ACC112 (cell line): ENCODE results near the gene MZF1.

Experiments used
- H2AFZ ChIP-seq: fragments of 200-600 bp; sonication (generic); one replicate; pipeline ENCODE4 v1.6.0; 2017; ENCODE audit warnings: antibody characterized with exemption, low read length; ENCODE audit not compliant: unreplicated experiment
- H3K27ac ChIP-seq: fragments of 200-600 bp; sonication (generic); 2 replicates; pipeline ENCODE4 v1.5.1; 2014; ENCODE audit warnings: low read depth, mild to moderate bottlenecking, antibody characterized with exemption, low read length, moderate library complexity
- H3K27me3 ChIP-seq: fragments of 200-600 bp; sonication (generic); 2 replicates; pipeline ENCODE4 v1.6.1; 2014; ENCODE audit warnings: mild to moderate bottlenecking, antibody characterized with exemption, low read length, moderate library complexity, mixed read lengths; ENCODE audit not compliant: insufficient read depth
- H3K36me3 ChIP-seq: fragments of 200-600 bp; sonication (generic); 2 replicates; pipeline ENCODE4 v1.6.1; 2016; ENCODE audit warnings: mild to moderate bottlenecking, antibody characterized with exemption, low read length, moderate library complexity, mixed read lengths; ENCODE audit not compliant: insufficient read depth
- H3K4me1 ChIP-seq: fragments of 200-600 bp; sonication (generic); one replicate; pipeline ENCODE4 v1.6.1; 2016; ENCODE audit warnings: low read length, mixed read lengths; ENCODE audit not compliant: insufficient read depth, unreplicated experiment, control insufficient read depth
- H3K4me3 ChIP-seq: fragments of 200-600 bp; sonication (generic); 2 replicates; pipeline ENCODE4 v1.5.1; 2014; ENCODE audit warnings: mild to moderate bottlenecking, low read depth, low read length
- H3K79me2 ChIP-seq: fragments of 200-600 bp; sonication (generic); one replicate; pipeline ENCODE4 v1.6.0; 2016; ENCODE audit warnings: low read length; ENCODE audit not compliant: control insufficient read depth, unreplicated experiment, insufficient read depth

The MZF1 gene

DNA sequence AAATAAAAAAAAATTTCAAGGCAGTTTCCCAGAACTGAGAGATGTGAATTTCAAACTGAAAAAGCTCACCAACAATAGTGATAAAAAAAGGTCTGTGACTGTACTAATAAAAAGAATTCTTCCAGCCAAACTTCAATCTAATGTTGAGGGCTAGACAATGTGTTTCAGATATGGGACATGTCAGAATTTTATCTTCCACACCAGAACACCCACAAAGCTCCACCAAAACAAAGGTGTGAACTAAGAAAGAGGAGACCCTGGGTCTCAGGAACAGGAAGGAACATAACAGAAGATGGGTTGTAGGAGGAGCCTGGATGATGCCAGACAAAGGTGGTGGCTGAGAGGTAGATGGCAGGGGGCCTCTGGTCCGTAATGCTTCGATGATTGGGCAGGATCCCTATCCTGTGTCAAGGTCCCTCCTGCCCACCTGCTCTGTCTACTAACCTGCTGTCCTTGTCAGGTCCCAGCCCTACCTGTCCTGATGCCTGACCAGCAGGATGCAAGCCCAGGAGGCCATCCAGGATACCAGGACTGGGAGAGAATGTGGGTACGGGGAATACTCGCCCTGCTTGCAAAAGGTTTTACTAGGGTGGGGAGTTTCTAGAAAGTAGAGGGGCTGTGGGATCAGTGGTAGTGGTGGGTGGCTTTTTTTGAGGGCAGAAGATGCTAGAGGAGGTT is 4.5 kb downstream of the MZF1 start:
- Histone ChIP-seq H3K27ac (no peak overlapping the region), H3K4me3 (no peak overlapping the region), H3K79me2 (no peaks in the 10 kb centered on the region), H3K36me3 (no peaks in the 10 kb centered on the region), H3K4me1 (peaks cover 4% of the 10 kb centered on the region), H2AFZ (no peak overlapping the region), H3K27me3 (no peaks in the 10 kb centered on the region)

DNA sequence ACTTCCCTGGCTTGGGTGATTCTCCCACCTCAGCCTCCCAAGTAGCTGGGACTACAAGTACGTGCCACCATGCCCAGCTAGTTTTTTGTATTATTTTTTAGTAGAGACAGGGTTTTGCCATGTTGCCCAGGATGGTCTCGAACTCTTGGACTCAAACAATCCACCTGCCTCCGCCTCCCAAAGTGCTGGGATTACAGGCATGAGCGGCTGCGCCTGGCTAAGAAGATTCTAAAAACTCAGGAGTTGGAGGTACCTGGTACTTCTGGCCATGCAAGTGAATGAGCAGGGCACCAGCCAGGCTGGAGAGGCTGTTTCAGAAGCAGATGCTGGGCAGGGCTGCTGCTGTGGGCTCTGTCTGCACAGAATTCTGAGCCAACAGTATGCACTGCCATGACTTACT is 6.1 kb downstream of the MZF1 start:
- Histone ChIP-seq H3K27ac (no peak overlapping the region), H3K79me2 (no peaks in the 10 kb centered on the region), H2AFZ (no peak overlapping the region), H3K36me3 (no peaks in the 10 kb centered on the region), H3K27me3 (no peaks in the 10 kb centered on the region), H3K4me3 (no peak overlapping the region), H3K4me1 (no peaks in the 10 kb centered on the region)

DNA sequence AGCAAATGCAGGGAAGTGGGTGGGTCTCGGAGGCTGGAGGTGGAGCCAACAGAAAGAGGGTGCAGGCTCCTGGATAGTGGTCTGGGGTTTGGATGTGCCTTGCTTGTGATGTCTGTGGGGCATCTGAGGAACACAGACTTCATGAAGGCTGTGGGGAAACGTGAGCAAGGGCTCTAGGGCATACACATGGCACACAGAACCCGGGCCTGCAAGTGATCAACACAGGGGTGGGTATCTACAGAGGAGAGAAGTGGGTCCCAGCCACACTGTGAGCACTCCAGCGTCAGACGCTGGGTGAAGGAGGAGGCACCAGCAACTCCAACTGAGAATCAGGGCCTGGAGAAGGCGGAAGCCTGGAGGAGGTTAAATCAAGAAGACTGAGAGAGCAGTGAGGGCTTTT is 9.3 kb downstream of the MZF1 start:
- Histone ChIP-seq H3K79me2 (no peaks in the 10 kb centered on the region), H3K36me3 (no peaks in the 10 kb centered on the region), H3K4me3 (no peak overlapping the region), H3K27ac (no peak overlapping the region), H3K27me3 (no peaks in the 10 kb centered on the region), H2AFZ (no peak overlapping the region), H3K4me1 (peaks cover 3% of the 10 kb centered on the region)

DNA sequence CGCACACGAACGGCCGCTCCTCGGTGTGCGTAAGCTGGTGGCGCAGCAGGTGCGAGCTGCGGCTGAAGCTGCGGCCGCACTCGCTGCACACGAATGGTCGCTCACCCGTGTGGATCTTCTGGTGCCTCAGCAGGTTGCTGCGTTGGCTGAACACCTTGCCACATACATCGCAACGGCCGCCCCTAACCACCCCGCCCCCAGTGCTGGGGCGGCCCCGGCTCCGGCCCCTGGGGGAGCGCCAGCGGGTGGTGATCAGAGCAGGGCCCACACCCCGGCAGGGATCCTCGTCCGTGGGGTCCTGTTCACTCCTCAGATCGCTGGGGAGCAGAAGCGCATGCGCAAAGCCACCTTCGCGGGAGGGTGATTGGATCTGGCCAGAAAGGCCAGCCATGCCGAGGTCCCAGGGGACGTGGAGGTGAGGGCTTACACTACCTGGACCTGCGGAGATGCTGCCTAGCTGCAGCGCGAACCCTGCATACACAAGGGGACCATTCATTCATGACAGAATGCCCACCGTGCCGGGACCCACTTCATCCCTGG is 10.0 kb downstream of the MZF1 start:
- H2AFZ ChIP-seq, result no peak overlapping the region
- H3K79me2 ChIP-seq, result no peaks in the 10 kb centered on the region
- no peak overlapping the region for H3K27ac ChIP-seq
- no peaks in the 10 kb centered on the region for H3K27me3 ChIP-seq
- peak overlapping the region; percentile 72 for H3K4me3 ChIP-seq
- H3K36me3 ChIP-seq, result no peaks in the 10 kb centered on the region
- H3K4me1 ChIP-seq, result peaks cover 3% of the 10 kb centered on the region

DNA sequence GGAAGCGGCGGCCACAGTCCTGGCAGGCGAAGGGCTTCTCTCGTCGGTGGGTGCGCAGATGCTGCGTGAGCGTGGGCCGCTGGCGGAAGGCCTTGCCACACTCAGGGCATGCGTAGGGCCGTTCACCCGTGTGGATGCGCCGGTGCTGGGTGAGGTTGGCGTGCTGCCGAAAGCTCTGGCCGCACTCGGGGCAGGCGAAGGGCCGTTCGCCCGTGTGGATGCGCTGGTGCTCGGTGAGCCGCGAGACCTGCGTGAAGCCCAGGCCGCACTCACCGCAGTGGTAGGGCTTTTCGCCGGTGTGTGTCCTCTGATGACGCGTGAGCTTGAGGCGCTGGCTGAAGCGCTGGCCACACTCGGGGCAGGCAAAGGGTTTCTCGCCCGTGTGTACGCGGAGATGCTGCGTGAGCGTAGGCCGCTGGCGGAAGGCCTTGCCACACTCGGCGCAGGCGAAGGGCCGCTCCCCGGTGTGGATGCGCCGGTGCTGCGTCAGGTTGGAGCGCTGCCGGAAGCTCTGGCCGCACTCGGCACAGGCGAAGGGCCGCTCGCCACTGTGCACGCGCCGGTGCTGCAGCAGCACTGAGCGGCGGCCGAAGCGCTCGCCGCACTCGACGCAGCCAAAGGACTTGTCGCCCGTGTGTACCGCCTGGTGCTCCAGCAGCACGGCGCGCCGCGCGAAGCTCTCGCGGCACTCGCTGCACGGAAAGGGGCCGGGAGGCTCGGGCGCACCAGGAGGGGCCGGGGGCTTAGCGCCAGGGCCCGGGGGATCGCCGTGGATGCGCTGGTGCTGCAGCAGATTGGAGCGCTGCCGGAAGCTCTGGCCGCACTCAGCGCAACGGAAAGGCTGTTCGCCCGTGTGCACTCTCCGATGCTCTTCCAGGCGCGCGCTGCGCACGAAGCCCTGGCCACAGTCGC is 10.8 kb downstream of the MZF1 start:
- Histone ChIP-seq H2AFZ (no peak overlapping the region), H3K79me2 (peaks cover 7% of the 10 kb centered on the region), H3K36me3 (no peaks in the 10 kb centered on the region), H3K4me1 (peaks cover 3% of the 10 kb centered on the region), H3K27ac (no peak overlapping the region), H3K4me3 (peak overlapping the region; percentile 72), H3K27me3 (no peaks in the 10 kb centered on the region)

DNA sequence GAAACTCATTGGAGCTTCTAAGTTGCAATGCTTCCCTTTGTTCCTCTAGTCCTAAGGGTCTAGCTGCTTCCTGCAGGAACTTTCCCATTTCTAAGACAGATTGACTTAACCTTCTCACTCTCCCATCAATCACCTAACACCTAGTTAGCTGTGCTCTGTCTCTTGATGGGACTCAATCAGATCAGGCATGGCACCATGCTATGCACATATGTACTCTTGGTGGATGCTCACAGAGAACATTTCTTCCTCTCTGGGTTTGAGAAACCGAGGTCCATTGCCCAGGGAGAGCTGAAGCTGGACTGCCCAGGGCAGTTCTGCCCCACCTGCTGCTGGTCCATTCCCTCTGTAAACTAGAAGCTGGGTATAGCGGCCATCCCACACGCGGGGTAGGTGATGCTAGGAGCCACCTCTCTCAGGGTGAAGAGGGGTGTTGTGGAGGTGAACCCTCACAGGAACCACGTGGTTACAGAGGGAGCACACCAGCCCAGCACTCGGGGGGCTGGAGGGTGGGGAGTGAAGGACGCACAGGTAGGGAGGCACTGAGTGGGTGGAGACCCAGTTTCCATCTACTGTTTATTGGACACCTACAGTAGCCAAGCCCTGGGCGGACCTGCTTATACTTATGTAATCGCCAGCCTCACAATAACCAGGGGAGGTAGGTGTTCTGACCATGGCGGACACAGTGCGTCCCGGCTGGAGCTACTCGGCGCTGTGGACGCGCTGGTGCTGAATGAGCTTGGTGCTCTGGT is 11.6 kb downstream of the MZF1 start:
- H3K27ac ChIP-seq, result no peak overlapping the region

DNA sequence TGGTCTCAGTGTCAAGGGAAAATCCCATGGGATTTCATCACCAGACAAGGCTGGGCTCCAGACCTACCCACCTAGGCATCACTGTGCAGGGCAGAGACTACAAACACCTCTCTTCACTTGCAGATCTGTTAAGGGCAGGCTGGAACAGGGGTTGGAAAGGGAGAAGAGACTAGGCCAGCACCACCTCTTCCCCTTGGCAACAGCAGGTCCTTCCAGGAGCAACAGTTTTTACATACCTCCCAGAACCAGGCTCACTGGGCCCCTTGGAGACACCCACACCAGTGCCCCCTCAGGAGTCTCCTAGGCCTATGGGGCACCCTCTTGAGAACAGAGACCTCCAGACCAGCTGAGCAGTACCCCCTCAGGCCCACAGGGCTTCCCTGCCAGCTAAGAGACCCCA is 12.2 kb downstream of the MZF1 start:
- Histone ChIP-seq H3K27ac (no peak overlapping the region), H3K36me3 (no peaks in the 10 kb centered on the region), H2AFZ (no peak overlapping the region), H3K27me3 (no peaks in the 10 kb centered on the region), H3K79me2 (peaks cover 22% of the 10 kb centered on the region), H3K4me1 (peaks cover 9% of the 10 kb centered on the region), H3K4me3 (no peak overlapping the region)

More for the DNA sequence above, 11.6 kb downstream of the MZF1 start:
- H3K36me3 ChIP-seq, result no peaks in the 10 kb centered on the region
- no peak overlapping the region for H2AFZ ChIP-seq
- no peaks in the 10 kb centered on the region for H3K27me3 ChIP-seq
- H3K4me3 ChIP-seq, result peak overlapping the region; percentile 72
- H3K79me2 ChIP-seq, result peaks cover 15% of the 10 kb centered on the region
- peaks cover 5% of the 10 kb centered on the region for H3K4me1 ChIP-seq

DNA sequence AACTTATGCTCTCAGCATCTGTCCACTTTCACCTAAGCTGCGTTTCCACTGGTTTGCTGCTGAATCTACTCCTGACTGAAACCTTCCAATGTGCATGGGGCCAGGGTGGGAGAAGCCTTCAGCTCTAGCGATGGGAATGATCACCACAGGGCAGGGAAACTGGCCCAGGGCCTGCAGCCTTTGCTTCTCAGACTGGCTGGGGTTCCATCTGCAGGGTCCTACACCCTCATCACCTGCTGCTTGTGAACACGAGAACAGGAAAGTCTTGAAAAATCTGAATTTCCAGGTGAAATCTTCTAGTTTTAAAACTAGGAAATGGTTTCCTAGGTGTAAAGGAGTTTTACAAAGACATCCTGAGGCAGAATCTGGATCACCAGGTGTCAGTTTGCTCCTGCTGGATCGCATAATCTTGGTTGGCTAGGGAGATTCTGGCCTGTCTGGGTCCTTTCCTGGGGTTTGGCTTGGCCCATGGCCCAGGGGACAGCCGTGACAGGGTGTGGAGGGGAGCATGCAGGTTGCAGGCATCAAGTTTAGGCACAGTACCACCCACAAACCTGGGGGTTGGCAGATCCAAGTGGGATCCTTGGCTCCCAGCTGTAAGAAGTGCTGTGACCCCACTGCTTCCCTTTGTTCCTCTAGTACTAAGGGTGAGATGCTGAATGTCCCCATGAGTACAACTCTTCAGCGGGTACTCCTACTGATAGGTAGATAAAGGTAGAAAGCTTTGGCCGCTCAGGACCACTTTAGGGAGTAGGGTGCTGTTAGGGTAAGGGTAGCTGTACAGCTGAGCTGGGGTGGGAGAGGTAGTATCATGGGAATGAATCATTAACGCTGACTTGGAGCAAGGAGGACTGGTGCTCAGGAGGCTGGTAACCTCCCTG is 12.9 kb downstream of the MZF1 start:
- Histone ChIP-seq H3K4me1 (peaks cover 13% of the 10 kb centered on the region), H2AFZ (no peak overlapping the region)

DNA sequence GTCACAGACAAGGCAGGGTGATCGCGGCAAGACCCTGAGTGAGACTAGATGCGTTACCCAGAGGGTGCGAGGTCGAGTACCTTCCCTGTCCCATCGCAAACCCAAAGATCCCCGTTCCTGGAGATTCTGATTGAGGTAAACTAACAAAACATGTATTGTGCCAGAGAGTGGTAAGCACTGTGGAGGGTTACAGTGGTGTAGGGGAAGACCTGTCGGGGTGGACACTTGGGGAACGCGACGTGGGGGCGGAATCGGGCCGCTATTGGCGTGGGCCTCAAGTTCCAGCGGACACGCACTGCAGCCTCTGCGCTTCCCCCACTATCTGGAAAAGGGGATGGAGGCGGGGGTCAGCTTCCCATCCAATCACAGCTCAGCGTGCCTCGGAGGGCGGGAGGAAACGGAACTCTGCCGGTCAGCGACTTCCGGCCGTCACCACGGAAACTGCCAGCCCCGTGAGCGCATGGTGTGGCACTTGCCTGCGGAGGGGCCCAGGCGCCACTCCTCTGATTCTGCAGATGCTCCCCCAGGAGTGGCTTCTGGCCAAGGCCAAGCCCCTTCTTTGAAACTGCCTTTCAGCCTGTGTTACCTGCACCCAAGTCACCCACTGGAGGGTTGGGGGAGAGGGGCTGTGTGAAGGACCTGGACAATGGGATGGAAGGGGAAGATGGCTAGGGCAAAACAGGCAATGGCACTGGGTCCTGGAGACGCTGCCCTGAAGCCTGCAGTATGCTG is 13.7 kb downstream of the MZF1 start:
- Histone ChIP-seq H3K4me1 (peaks cover 14% of the 10 kb centered on the region), H3K79me2 (peaks cover 28% of the 10 kb centered on the region)

More for the DNA sequence above, 12.9 kb downstream of the MZF1 start:
- no peaks in the 10 kb centered on the region for H3K36me3 ChIP-seq
- no peaks in the 10 kb centered on the region for H3K27me3 ChIP-seq
- H3K79me2 ChIP-seq, result peaks cover 28% of the 10 kb centered on the region
- peak overlapping the region; percentile 98; the same call in 1 of the 2 replicates for H3K27ac ChIP-seq
- peak overlapping the region; percentile 96 for H3K4me3 ChIP-seq

More for the DNA sequence above, 13.7 kb downstream of the MZF1 start:
- Histone ChIP-seq H3K27ac (peak overlapping the region; percentile 98), H2AFZ (peak overlapping the region; percentile 56), H3K4me3 (peak overlapping the region; percentile 96), H3K36me3 (no peaks in the 10 kb centered on the region), H3K27me3 (no peaks in the 10 kb centered on the region)
